HG03045 (cell line): ENCODE data around the gene TMBIM4.
"Not testable (repeated sequence)": the region's sequence is repeated elsewhere in the genome, so short reads cannot be mapped to it uniquely, and the experiment has no call there.

Experiments used
- ATAC-seq: cut with Tn5 transposase; IDR thresholded peaks from one replicate; pipeline ENCODE4 v1.9.1; 2021; ENCODE audit warnings: mild to moderate bottlenecking, moderate library complexity; ENCODE audit not compliant: unreplicated experiment

The TMBIM4 gene, protein sequence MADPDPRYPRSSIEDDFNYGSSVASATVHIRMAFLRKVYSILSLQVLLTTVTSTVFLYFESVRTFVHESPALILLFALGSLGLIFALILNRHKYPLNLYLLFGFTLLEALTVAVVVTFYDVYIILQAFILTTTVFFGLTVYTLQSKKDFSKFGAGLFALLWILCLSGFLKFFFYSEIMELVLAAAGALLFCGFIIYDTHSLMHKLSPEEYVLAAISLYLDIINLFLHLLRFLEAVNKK

GRCh38 chr12:66169221-66170170, at the start of gene TMBIM4:
Gene TMBIM4, minus strand, starts transcription at chr12:66169996. Its CDS starts 45 bp downstream, at chr12:66169951.
- peak; percentile 87 for ATAC-seq

DNA sequence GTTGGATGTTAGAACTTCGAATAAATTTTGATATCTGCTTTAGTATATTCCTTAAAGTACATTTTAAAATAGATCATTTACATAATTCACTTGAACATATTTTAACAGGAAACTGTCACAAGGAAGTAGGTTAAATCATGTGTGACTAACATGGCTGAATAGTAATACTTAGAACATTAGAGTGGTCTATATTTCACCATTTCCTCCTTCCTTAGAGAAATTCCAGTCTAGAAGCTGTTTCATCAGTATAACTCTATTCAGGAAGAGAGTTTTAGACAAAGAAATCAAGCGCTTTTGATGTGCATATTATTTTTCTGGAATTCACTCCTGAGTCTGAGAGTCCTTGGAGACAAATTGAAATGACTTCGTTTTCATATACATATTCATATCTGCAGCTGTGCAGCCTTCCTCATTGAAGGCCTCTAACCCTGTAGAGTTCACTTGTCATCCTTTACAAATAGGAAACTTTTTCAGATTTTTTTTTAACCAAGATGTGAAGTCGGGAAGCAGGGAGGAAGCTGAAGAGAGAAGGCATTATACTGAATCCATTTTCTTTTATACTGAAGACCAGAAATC, 47.6 kb upstream of the TMBIM4 start:
- ATAC-seq = no peak

GRCh38 chr12:66213011-66213410, 43.2 kb upstream of the TMBIM4 start:
- ATAC-seq = not testable (repeated sequence)

GRCh38 chr12:66211573-66211972, 41.8 kb upstream of the TMBIM4 start:
- not testable (repeated sequence) for ATAC-seq

- no peak for ATAC-seq
Measured at GRCh38 chr12:66210840-66211239, 41.0 kb upstream of the TMBIM4 start.

GRCh38 chr12:66206141-66206540, 36.3 kb upstream of the TMBIM4 start:
- no peak for ATAC-seq

DNA sequence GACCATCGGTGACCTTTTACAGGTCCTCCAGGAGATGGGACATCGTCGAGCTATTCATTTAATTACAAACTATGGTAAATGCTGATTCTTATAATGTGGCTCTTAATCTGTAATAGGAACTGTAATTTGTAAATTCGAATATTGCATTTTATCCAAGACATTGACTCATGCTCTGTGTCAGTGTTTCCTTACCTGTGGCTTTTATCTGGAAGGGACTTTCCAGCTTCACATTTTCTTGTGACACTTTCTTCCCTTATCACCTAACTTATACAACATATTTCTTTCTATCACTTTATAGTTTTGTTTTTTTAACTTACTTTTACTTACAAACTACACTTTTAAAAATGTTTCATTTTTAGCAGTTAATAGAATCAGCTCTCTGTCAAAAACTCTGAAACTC, 34.0 kb upstream of the TMBIM4 start:
- ATAC-seq = no peak

DNA sequence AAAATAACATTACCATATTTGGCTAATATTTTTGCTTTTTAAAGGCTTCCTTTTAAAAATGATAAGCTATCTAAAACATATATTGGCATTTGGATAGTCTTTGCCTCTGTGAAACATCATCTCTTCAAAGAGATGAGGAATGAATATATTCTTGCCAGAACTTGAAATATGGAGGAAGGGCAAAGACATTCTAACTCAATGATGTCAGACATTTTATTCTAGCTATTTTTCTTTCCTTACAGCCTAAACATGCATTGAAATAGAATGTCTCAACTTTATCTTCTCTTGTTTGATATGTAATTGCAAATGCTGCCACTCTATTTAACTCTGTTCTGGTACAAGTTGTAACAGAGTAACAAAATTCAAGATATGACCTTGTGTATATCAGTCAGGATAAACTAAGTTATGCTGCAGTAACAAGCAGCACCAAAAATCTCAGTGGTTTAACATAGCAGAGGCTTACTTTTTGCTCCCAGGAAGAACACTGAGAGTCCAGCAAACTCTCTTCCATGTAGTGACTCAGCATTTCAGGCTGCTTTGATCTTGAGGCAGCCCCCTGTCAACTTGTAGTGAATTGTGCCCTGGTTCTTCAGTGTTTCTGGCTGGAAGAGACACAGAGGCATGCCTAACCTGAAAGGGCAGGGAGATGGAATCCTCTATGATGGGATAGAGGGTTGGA, 30.2 kb upstream of the TMBIM4 start:
- ATAC-seq = no peak

DNA sequence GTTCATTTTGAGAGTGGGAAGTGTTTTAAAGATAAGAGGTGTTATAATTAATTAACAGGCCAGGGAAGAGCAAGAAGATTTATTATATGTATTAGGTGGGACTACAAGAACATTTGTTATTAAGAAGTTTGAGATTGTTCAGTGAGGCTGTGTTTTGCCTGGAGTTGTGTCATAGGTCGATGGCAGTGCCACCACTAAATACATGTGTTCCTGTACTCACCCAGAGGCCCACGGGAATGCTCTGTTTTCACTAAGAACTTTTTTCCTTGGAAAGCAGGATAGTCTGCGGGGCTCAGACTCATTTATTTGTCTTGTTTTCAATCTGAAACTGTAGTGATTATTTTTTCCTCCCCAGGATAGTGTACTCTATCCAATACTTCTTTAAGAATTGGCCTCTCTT, 29.3 kb upstream of the TMBIM4 start:
- no peak for ATAC-seq

GRCh38 chr12:66197495-66197921, 27.7 kb upstream of the TMBIM4 start:
- no peak for ATAC-seq

GRCh38 chr12:66196806-66197205, 27.0 kb upstream of the TMBIM4 start:
- ATAC-seq = peak; percentile 90

DNA sequence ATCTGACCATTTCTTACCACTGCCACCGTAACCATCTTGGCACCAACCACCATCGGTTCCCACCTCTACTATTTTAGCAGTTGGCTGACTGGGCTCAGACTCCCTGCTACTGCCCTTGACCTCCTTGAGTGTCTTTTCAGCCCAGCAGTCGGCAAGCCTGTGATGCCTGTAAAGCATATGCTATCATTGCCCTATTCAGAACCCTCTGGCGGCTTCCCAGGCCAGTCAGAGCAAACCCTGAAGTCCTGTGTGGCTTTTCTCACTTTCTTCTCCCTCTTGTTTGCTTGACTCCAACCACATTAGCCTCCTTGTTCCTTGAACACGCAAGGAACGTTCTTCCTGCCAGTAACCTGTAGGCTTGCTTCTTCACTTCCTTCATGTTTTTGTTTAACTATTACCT, 25.4 kb upstream of the TMBIM4 start:
- no peak for ATAC-seq

- ATAC-seq = no peak
Measured at GRCh38 chr12:66194122-66194521, 24.3 kb upstream of the TMBIM4 start.

GRCh38 chr12:66191547-66192126, 21.8 kb upstream of the TMBIM4 start:
- no peak for ATAC-seq

DNA sequence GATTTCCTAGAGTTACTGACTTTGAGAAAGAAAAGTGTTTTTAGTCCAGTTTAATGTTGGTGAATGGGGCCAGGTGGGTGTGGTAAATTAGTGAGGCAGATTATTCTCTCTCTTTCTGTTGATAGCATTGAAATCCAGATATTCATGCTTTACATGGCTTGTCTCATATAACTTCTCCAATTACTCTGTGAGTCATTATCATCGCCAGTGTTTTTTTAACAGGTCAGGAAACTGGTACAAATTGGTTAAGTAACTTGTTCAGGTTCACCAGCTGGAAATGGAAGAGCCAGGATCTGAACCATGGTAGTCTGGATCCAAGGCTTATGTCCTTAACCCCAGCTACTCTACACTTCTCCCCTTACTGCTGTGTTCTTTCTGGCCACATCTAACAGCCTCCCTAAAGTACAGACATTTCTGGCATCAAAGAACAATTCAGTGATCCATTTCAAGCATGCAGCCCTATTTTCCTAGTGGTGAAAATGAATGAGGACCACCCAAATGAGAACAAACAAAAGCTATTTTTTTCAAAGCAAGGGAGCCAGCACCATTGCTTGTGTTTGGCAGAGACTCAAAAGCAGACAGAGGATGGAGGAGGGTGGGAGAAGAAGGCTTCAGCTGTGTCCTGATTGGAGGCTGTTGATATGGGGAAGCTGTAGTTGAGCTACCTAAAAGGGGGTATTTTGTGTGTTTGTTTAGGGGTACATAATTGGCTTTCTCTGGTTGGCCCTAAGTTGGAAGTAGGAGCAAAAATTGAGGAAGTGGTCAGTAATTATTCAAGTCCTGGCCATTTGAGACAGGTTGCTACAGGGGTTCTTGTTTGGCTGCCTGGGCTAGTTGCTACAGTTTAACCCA, 20.9 kb upstream of the TMBIM4 start:
- ATAC-seq = no peak

- ATAC-seq = no peak
Measured at GRCh38 chr12:66189889-66190288, 20.1 kb upstream of the TMBIM4 start.

DNA sequence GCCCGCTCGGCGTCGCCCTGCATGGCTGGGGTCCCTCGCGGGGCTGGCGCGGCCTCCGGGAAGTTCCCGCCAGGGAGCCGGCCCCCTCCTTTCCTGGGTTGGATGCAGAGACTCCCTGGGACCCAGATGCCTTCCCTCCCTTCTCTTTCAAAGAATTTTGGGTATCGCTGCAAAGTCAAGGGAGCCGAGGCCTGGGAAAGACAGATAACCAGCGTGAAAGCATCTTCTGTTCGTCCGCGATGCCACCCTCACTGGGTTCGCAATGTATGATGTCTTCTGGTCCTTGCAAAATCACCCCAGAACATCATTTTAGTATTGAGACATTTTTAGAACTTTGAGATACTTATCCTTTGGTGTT, 19.7 kb upstream of the TMBIM4 start:
- no peak for ATAC-seq

DNA sequence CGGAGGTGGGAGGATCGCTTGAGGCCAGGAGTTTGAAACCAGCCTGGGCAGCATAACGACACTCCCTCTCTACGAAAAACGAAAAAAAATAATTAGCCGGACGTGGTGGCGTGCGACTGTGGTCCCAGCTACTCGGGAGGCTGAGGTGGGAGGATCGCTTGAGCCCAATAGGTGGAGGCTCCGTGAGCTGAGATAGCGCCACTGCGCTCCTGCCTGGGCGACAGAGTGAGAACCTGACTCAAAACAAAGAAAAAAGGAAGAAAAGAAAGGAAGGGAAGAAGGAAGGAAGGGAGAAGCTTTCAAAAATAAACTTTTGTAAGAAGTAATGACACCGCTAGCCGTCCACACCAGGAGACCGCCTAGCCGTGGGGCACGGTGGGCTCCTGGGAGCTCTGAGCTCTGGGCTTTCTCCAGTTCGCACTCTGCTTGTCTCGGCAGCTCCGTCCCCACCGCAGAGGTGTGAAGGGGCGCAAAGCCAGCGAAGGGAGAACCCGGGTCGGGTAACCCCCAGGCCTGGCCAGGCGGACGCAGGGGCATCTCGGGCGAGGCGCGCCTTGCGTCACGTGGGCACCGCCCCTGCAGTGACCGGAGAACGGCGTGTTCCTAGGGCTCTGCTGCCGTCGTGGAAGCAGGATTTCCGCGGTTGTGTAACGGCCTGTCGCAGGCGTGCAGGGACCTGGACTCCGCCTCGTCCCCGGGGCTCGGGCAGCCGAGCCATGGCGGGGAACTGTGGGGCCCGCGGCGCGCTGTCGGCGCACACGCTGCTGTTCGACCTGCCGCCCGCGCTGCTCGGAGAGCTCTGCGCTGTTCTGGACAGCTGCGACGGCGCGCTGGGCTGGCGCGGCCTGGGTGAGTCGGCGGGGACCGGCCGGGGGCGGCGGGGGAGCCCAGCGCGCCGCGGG, 19.0 kb upstream of the TMBIM4 start, which contains the start of gene IRAK3:
IRAK3 (plus strand) TSS at position 631 of the 902 bp plus-strand sequence; CDS start at position 717, 86 bp downstream.
- peak; percentile 58 for ATAC-seq

DNA sequence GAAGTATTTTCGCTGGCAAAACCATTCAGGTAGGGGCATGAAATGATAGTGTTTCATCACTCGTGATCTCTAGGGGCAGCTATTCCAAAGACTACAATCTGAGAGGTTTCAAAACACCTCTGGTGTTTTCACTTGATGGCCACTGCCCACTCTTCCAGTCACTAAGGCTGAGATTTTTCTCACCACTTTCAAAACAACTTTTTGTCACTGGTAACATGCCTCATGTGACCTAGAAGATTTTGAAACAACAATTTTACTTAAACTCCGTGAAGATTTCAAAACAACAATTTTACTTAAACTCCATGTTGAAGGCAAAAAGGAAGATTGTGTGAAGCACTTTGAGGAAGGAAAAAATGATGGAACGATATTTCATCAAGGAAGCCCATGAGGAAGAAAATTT, 18.0 kb upstream of the TMBIM4 start:
- ATAC-seq = no peak
